K562 (cell line): ENCODE results near the gene FKBP8. TPM values are rescaled to one million over a fixed set of nuclear protein-coding genes. Genes with fewer than 3 reads are reported as not detected.
A peak's percentile ranks its signal among the peaks of the same experiment; 100 is the strongest.

Experiments
- HCFC1 ChIP-seq: IDR thresholded peaks from 2 replicates; pipeline ENCODE4 v1.6.1; 2012; ENCODE audit warnings: low read depth, low read length, improper control_type of control experiment
- HOXB6 ChIP-seq: fragments of 250-450 bp; sonication (Bioruptor Pico); IDR thresholded peaks from 2 replicates; pipeline ENCODE4 v1.5.1; 2022; ENCODE audit warnings: mild to moderate bottlenecking, borderline replicate concordance
- MCM2 ChIP-seq: fragments of 450-650 bp; IDR thresholded peaks from 2 replicates; pipeline ENCODE4 v1.6.1; 2017; ENCODE audit warnings: low read depth, mild to moderate bottlenecking
- MTA1 ChIP-seq: fragments of 450-650 bp; IDR thresholded peaks from 2 replicates; pipeline ENCODE4 v1.6.1; 2017; ENCODE audit warnings: borderline replicate concordance
- MTF1 ChIP-seq: fragments of 250-450 bp; sonication (Bioruptor Pico); IDR thresholded peaks from 2 replicates; pipeline ENCODE4 v1.9.0; 2021; ENCODE audit warnings: moderate library complexity, mild to moderate bottlenecking, inconsistent platforms, borderline replicate concordance
- MYBL2 ChIP-seq, 2 experiments: fragments of 450-650 bp in 1 of 2; sonication (generic) in 1 of 2; formaldehyde crosslinking in 1 of 2; IDR thresholded peaks; 2 replicates each; pipeline versions ENCODE4 v1.6.1 to v1.8.1; 2017 to 2022; ENCODE audit warnings: borderline replicate concordance in 1 of 2, inconsistent platforms in 1 of 2, low read depth in 1 of 2, mild to moderate bottlenecking in 1 of 2, missing genetic modification reagents in 1 of 2, moderate library complexity in 1 of 2
- SMARCA5 ChIP-seq: fragments of 450-650 bp; IDR thresholded peaks from 2 replicates; pipeline ENCODE4 v1.6.1; 2016
- TARDBP ChIP-seq: fragments of 450-650 bp; IDR thresholded peaks from 2 replicates; pipeline ENCODE4 v1.6.1; 2016
- THRB ChIP-seq: fragments of 450-650 bp; formaldehyde crosslinking; conservative IDR thresholded peaks from 2 replicates; pipeline ENCODE4 v1.4.0; 2022; ENCODE audit warnings: mild to moderate bottlenecking, missing genetic modification characterization
- TSHZ1 ChIP-seq: fragments of 250-450 bp; sonication (Bioruptor Pico); IDR thresholded peaks from 2 replicates; pipeline ENCODE4 v1.4.0; 2020; ENCODE audit warnings: mild to moderate bottlenecking, moderate library complexity
- ZNF143 ChIP-seq: sonication (generic); formaldehyde crosslinking; IDR thresholded peaks from 2 replicates; pipeline ENCODE4 v1.9.0; 2022; ENCODE audit warnings: mild to moderate bottlenecking, missing genetic modification reagents
- ZNF146 ChIP-seq: IDR thresholded peaks from one replicate; pipeline ENCODE4 v1.6.1; 2018; ENCODE audit warnings: missing compliant biosample characterization; ENCODE audit not compliant: unreplicated experiment
- ZNF384 ChIP-seq: IDR thresholded peaks from 2 replicates; pipeline ENCODE4 v1.6.1; 2012; ENCODE audit warnings: low read depth, low read length, improper control_type of control experiment
- ZNF436 ChIP-seq: fragments of 250-450, 450-650 bp; sonication (Bioruptor Pico); formaldehyde crosslinking; IDR thresholded peaks from 2 replicates; pipeline ENCODE4 v1.7.0; 2020; ENCODE audit warnings: mild to moderate bottlenecking
- ZNF561 ChIP-seq: fragments of 450-650 bp; formaldehyde crosslinking; conservative IDR thresholded peaks from 2 replicates; pipeline ENCODE4 v1.4.0; 2020; ENCODE audit warnings: mild to moderate bottlenecking, moderate library complexity
- ZNF589 ChIP-seq: fragments of 200-800 bp; sonication (Bioruptor generic); IDR thresholded peaks from 2 replicates; pipeline ENCODE4 v1.6.1; 2016; ENCODE audit warnings: low read depth, missing genetic modification characterization, missing compliant biosample characterization
- ZZZ3 ChIP-seq: fragments of 450-650 bp; IDR thresholded peaks from 2 replicates; pipeline ENCODE4 v1.6.1; 2016; ENCODE audit warnings: antibody characterized with exemption, mild to moderate bottlenecking, moderate library complexity
- polyA plus RNA-seq, 8 experiments: library from polyadenylated mRNA; depleted of rRNA in 4 of 8; stranded (reverse) in 5 of 8; unstranded in 3 of 8; fragments of >200 nt; fragmentation: Nextera tagmentation in 2 of 8; fragmentation: Illumina TruSeq in 1 of 8; extraction: Ambion mirVana in 2 of 8; extraction: Trizol in 1 of 8; gene quantifications; 2 replicates each; pipeline versions ENCODE4 v1.2.1 to v1.2.3, GENCODE V29; 2011 to 2014; ENCODE audit warnings: inconsistent platforms in 1 of 8, missing spikeins in 1 of 8
- total RNA-seq, 7 experiments: library from RNA; depleted of rRNA in 6 of 7; stranded (reverse); fragments of >200 nt in 6 of 7; fragmentation: Illumina TruSeq in 2 of 7; extraction: Trizol in 2 of 7; gene quantifications; 2 replicates each; pipeline versions ENCODE4 v1.2.1 to v1.2.3, GENCODE V29; 2011 to 2021; ENCODE audit warnings: low replicate concordance in 1 of 7
- TF ChIP-seq, protein P1 (sequence below): fragments of 450-650 bp; IDR thresholded peaks from 2 replicates; pipeline ENCODE4 v1.6.1; 2017; ENCODE audit warnings: antibody characterized with exemption, mild to moderate bottlenecking
- TF ChIP-seq, protein P2 (sequence below): fragments of 250-450 bp; sonication (Bioruptor Pico); IDR thresholded peaks from 2 replicates; pipeline ENCODE4 v1.6.1; 2021; ENCODE audit warnings: mild to moderate bottlenecking

Gene FKBP8
- total and polyA plus RNA-seq, 9 of the 15 experiments (the other 6 are each of a cell fraction or from before 2014, with no cell fraction given), result 0.46 to 236 (median 104) TPM

DNA sequence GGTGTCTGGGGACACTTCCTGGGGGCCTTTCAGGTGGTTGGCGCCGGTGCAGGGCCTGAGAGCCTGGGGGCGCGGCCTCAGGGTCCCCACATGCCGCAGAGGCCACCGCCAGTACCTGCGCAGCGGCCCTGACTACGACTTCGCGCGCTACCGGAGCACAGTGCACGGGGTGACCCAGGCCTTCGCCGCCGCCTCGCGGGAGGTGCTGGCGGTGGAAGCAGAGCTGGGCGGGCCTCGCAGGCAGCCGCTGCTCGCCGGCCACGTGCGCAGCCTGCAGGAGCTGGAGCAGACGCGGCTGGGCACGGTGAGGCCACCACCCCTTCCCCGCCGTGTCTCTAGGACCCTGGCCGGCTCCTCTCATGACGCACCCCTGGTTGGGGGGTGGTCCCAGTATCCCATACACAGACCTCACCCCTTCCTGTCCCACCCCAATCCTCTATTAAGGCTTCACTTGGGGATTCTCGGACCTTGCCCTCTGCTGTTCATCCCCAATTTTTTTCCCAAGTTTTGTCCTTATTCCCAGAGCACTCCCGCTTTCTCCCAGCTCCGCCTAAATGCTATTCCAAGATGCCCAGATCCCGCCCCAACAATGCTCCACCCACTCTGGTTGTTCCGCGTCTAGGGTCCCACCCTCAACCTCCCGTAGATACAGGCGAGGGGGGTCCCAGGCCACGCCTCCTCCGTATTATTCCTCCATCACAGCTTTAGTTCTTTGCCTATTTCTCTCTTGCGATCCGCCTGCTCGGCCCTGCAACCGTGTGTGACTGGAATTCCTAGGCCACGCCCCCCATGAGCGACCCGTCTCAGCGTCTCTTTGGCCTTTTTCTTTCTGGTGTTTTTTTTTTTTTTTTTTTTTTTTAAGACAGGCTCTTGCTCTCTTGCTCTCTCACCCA is 46.3 kb upstream of the FKBP8 start (continued):
- TF ChIP-seq THRB (CRISPR knock-in tag) (no peak), MYBL2 (IDR thresholded peaks at IDR 0.05; ENCODE audit: low read depth) (no peak), MYBL2 (CRISPR knock-in tag; IDR thresholded peaks at IDR 0.05; ENCODE audit: borderline replicate concordance) (no peak), HOXB6 (no peak), ZNF436 (CRISPR knock-in tag) (no peak), ZNF143 (no peak), ZNF561 (CRISPR knock-in tag) (no peak), ZZZ3 (no peak), MTA1 (peak; percentile 49), TSHZ1 (no peak), ZNF384 (peak; percentile 80), MTF1 (CRISPR knock-in tag) (no peak), HCFC1 (peak; percentile 35), ZNF146 (CRISPR knock-in tag) (no peak), ZNF589 (no peak), TARDBP (no peak), MCM2 (no peak), SMARCA5 (no peak)
- TF ChIP-seq, protein P1, sequence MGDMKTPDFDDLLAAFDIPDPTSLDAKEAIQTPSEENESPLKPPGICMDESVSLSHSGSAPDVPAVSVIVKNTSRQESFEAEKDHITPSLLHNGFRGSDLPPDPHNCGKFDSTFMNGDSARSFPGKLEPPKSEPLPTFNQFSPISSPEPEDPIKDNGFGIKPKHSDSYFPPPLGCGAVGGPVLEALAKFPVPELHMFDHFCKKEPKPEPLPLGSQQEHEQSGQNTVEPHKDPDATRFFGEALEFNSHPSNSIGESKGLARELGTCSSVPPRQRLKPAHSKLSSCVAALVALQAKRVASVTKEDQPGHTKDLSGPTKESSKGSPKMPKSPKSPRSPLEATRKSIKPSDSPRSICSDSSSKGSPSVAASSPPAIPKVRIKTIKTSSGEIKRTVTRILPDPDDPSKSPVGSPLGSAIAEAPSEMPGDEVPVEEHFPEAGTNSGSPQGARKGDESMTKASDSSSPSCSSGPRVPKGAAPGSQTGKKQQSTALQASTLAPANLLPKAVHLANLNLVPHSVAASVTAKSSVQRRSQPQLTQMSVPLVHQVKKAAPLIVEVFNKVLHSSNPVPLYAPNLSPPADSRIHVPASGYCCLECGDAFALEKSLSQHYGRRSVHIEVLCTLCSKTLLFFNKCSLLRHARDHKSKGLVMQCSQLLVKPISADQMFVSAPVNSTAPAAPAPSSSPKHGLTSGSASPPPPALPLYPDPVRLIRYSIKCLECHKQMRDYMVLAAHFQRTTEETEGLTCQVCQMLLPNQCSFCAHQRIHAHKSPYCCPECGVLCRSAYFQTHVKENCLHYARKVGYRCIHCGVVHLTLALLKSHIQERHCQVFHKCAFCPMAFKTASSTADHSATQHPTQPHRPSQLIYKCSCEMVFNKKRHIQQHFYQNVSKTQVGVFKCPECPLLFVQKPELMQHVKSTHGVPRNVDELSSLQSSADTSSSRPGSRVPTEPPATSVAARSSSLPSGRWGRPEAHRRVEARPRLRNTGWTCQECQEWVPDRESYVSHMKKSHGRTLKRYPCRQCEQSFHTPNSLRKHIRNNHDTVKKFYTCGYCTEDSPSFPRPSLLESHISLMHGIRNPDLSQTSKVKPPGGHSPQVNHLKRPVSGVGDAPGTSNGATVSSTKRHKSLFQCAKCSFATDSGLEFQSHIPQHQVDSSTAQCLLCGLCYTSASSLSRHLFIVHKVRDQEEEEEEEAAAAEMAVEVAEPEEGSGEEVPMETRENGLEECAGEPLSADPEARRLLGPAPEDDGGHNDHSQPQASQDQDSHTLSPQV, result peak; percentile 98
- TF ChIP-seq, protein P2, sequence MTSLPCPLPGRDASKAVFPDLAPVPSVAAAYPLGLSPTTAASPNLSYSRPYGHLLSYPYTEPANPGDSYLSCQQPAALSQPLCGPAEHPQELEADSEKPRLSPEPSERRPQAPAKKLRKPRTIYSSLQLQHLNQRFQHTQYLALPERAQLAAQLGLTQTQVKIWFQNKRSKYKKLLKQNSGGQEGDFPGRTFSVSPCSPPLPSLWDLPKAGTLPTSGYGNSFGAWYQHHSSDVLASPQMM (CRISPR knock-in tag), result no peak
